Measurements from ENCODE around the gene TTC38. TPM values are rescaled to one million over a fixed set of nuclear protein-coding genes. Genes with fewer than 3 reads are reported as not detected.

Gene TTC38
- total RNA-seq, 1 experiment from 2014 or later, result 31.5 TPM

- Mint-ChIP-seq H3K27me3 (ENCODE audit: low read depth) (no peaks in the 10 kb centered on the region), H3K4me1 (no peaks in the 10 kb centered on the region), H3K4me3 (no peak overlapping the region), H3K27ac (no peak overlapping the region; a peak in 1 of 7 replicates), H3K9me3 (no peaks in the 10 kb centered on the region), H3K36me3 (ENCODE audit: insufficient read depth in 1 of 3, low read depth in 3 of 3) (peaks cover 32 to 85% (median 73%) of the 10 kb centered on the region in 3 experiments; a peak in 6 of 7 replicates)
- H3K9ac ChIP-seq (ENCODE audit: extremely low read depth, insufficient read length, low read length), result no peak overlapping the region
- H4K5ac ChIP-seq (ENCODE audit: insufficient read length, low read depth, low read length), result no peak overlapping the region
- H2BK15ac ChIP-seq (ENCODE audit: low read depth, low read length), result no peak overlapping the region
- H4K20me1 ChIP-seq (ENCODE audit: control insufficient read depth, insufficient read depth, insufficient read length), result no peaks in the 10 kb centered on the region
- H2BK120ac ChIP-seq (ENCODE audit: low read depth, low read length, poor library complexity, severe bottlenecking), result no peak overlapping the region
- DNase-seq, result no peak
- H3T11ph ChIP-seq (ENCODE audit: low read length), result no peak overlapping the region
- H3K4me1 ChIP-seq (ENCODE audit: insufficient read depth, low read length), result no peaks in the 10 kb centered on the region
- no peak for TF ChIP-seq CTCF (conservative IDR thresholded peaks at IDR 0.05)
- H3K18ac ChIP-seq (ENCODE audit: insufficient read length, low read depth, low read length), result no peak overlapping the region
- H3K27ac ChIP-seq (ENCODE audit: insufficient read length, low read depth, low read length), result no peak overlapping the region
- H3K9me3 ChIP-seq (ENCODE audit: control insufficient read depth, low read depth, low read length), result no peaks in the 10 kb centered on the region
- H2AK5ac ChIP-seq (ENCODE audit: insufficient read length, low read length), result no peak overlapping the region
- no peaks in the 10 kb centered on the region for H3K79me2 ChIP-seq (ENCODE audit: insufficient read depth, low read length)
- no peaks in the 10 kb centered on the region for H3K23me2 ChIP-seq (ENCODE audit: insufficient read length, low read depth, low read length, poor library complexity, severe bottlenecking)
- H3K14ac ChIP-seq (ENCODE audit: insufficient read depth, low read length), result no peak overlapping the region
- no peaks in the 10 kb centered on the region for H3K79me1 ChIP-seq (ENCODE audit: insufficient read depth, low read depth, low read length, poor library complexity, severe bottlenecking)
- no peak overlapping the region for H3K56ac ChIP-seq (ENCODE audit: insufficient read length, low read depth, low read length)
- no peaks in the 10 kb centered on the region for H3K27me3 ChIP-seq (ENCODE audit: insufficient read depth, low read length)
- H2BK12ac ChIP-seq (ENCODE audit: insufficient read length, low read depth, low read length), result no peak overlapping the region
- H2AFZ ChIP-seq (ENCODE audit: low read length), result no peak overlapping the region
- H2BK20ac ChIP-seq (ENCODE audit: low read depth, low read length, poor library complexity, severe bottlenecking), result no peak overlapping the region
- no peak overlapping the region for H4K8ac ChIP-seq (replicated peaks; ENCODE audit: insufficient read length, low read depth, low read length)
- no peak overlapping the region for H3K23ac ChIP-seq (ENCODE audit: insufficient read length, low read depth, low read length)
- H3K4me2 ChIP-seq (ENCODE audit: insufficient read depth, insufficient read length, low read length), result no peak overlapping the region
- no peak overlapping the region for H3K4ac ChIP-seq (ENCODE audit: low read depth, low read length)
- WGBS (ENCODE audit: extremely low coverage, insufficient read length, low lambda C conversion rate), result no CpG with 5 or more reads among the region's 23 CpGs
- no peak overlapping the region for H2BK5ac ChIP-seq (ENCODE audit: insufficient read length, low read length)
- H4K91ac ChIP-seq (ENCODE audit: insufficient read length, low read depth, low read length), result no peak overlapping the region
Observed at GRCh38 chr22:46326066-46326680, 58.4 kb downstream of the TTC38 start.

All from H9 (cell line).